H1 (cell line): ENCODE results near the gene APOL2. TPM values are rescaled to one million over a fixed set of nuclear protein-coding genes. Genes with fewer than 3 reads are reported as not detected.

Source experiments
- CTCF ChIA-PET: fragments of 300-600 bp; sonication (Branson Sonifier 250); formaldehyde crosslinking; loops from one replicate; lab custom pipeline; 2021; ENCODE audit not compliant: partially characterized antibody; lab: Charles Lee
- POLR2A ChIA-PET: fragments of 300-600 bp; sonication (Branson Sonifier 250); formaldehyde crosslinking; loops from one replicate; lab custom pipeline; 2021; ENCODE audit warnings: inconsistent platforms; ENCODE audit not compliant: partially characterized antibody; lab: Charles Lee
- DNase-seq, 2 experiments: peaks; one replicate each; pipeline versions ENCODE4 v3.0.0 to v3.0.0-alpha.2; 2010 to 2022; ENCODE audit warnings: low spot score in 2 of 2, low read depth in 1 of 2, mixed read lengths in 1 of 2
- FAIRE-seq: peaks from 2 replicates; lab custom pipeline; 2011; peaks lifted over from hg19 to GRCh38; lab: Jason Lieb, UNC
- H2AFZ ChIP-seq: 2 replicates; pipeline ENCODE4 v1.8.1; 2012; ENCODE audit warnings: low read length, inconsistent platforms
- H2AK5ac ChIP-seq: 2 replicates; pipeline ENCODE4 v1.6.1; 2013; ENCODE audit warnings: low read depth, low read length
- H2BK120ac ChIP-seq: replicated peaks from 2 replicates; pipeline ENCODE3; 2013; ENCODE audit warnings: low read depth, low read length, inconsistent platforms
- H2BK12ac ChIP-seq: 2 replicates; pipeline ENCODE4 v1.6.1; 2013; ENCODE audit warnings: low read depth, low read length
- H2BK15ac ChIP-seq: 2 replicates; pipeline ENCODE4 v1.6.1; 2013; ENCODE audit warnings: low read length
- H2BK20ac ChIP-seq: 2 replicates; pipeline ENCODE4 v1.6.1; 2013; ENCODE audit warnings: low read length
- H2BK5ac ChIP-seq: 2 replicates; pipeline ENCODE4 v1.6.1; 2013; ENCODE audit warnings: low read depth, low read length
- H3K14ac ChIP-seq: 2 replicates; pipeline ENCODE4 v1.6.1; 2013; ENCODE audit warnings: inconsistent platforms; ENCODE audit not compliant: insufficient read length
- H3K18ac ChIP-seq: 2 replicates; pipeline ENCODE4 v1.6.1; 2013; ENCODE audit warnings: low read length; ENCODE audit errors: extremely low read depth
- H3K23ac ChIP-seq: 2 replicates; pipeline ENCODE4 v1.6.1; 2013; ENCODE audit warnings: inconsistent platforms; ENCODE audit not compliant: insufficient read length
- H3K23me2 ChIP-seq: 2 replicates; pipeline ENCODE4 v1.6.1; 2013; ENCODE audit warnings: low read depth, low read length
- H3K27ac ChIP-seq: 2 replicates; pipeline ENCODE4 v1.6.1; 2011; ENCODE audit warnings: low read depth, low read length, inconsistent platforms
- H3K27me3 ChIP-seq, 4 experiments: replicated peaks in 1 of 4; 1 replicate in 1 of 4; 2 replicates in 3 of 4; pipeline versions ENCODE4 v1.6.1 to v1.8.1; 2011 to 2013; ENCODE audit warnings: low read length in 3 of 4, mild to moderate bottlenecking in 3 of 4, inconsistent platforms in 2 of 4, mixed read lengths in 2 of 4, moderate library complexity in 1 of 4; ENCODE audit not compliant: control insufficient read depth in 3 of 4, insufficient read depth in 3 of 4; ENCODE audit errors: extremely low read depth in 1 of 4
- H3K36me3 ChIP-seq, 4 experiments: 2 replicates each; pipeline versions ENCODE4 v1.6.1 to v1.8.1; 2011 to 2013; ENCODE audit warnings: mild to moderate bottlenecking in 4 of 4, low read length in 3 of 4, moderate library complexity in 2 of 4, control low read depth in 1 of 4, inconsistent platforms in 1 of 4; ENCODE audit not compliant: insufficient read depth in 4 of 4, control insufficient read depth in 2 of 4
- H3K4ac ChIP-seq: replicated peaks from 2 replicates; pipeline ENCODE3; 2013; ENCODE audit warnings: low read length, low read depth, mixed read lengths, inconsistent platforms; ENCODE audit not compliant: insufficient read length
- H3K4me1 ChIP-seq, 4 experiments: replicated peaks in 1 of 4; 1 replicate in 1 of 4; 2 replicates in 3 of 4; pipeline versions ENCODE4 v1.6.1 to v1.8.1; 2011 to 2013; ENCODE audit warnings: low read length in 3 of 4, inconsistent platforms in 2 of 4, mixed read lengths in 1 of 4; ENCODE audit not compliant: insufficient read depth in 4 of 4, control insufficient read depth in 3 of 4
- H3K4me2 ChIP-seq, 2 experiments: 2 replicates each; pipeline versions ENCODE4 v1.6.1 to v1.8.1; 2011 to 2013; ENCODE audit warnings: low read depth in 2 of 2, low read length in 2 of 2, control low read depth in 1 of 2, inconsistent platforms in 1 of 2, mild to moderate bottlenecking in 1 of 2; ENCODE audit not compliant: insufficient read depth in 1 of 2
- H3K4me3 ChIP-seq, 4 experiments: fragments of 200-600, 300-600 bp in 1 of 4; sonication (generic), shearing (Covaris generic), sonication (Bioruptor Twin) in 1 of 4; 2 replicates each; pipeline versions ENCODE4 v1.5.1 to v1.8.1; 2011 to 2016; ENCODE audit warnings: low read length in 4 of 4, low read depth in 3 of 4, control low read depth in 2 of 4, inconsistent platforms in 2 of 4, mild to moderate bottlenecking in 2 of 4, mixed read lengths in 1 of 4, moderate library complexity in 1 of 4; ENCODE audit not compliant: insufficient read depth in 2 of 4; ENCODE audit errors: extremely low read depth in 1 of 4
- H3K56ac ChIP-seq: replicated peaks from 2 replicates; pipeline ENCODE3; 2013; ENCODE audit warnings: low read depth, mild to moderate bottlenecking, mixed read lengths, low read length, inconsistent platforms; ENCODE audit not compliant: insufficient read length
- H3K79me1 ChIP-seq: 2 replicates; pipeline ENCODE4 v1.6.1; 2013; ENCODE audit warnings: low read depth, low read length, control low read depth
- H3K79me2 ChIP-seq, 2 experiments: 2 replicates each; pipeline versions ENCODE4 v1.6.1 to v1.8.1; 2012 to 2013; ENCODE audit warnings: low read length in 2 of 2, mild to moderate bottlenecking in 2 of 2, inconsistent platforms in 1 of 2; ENCODE audit not compliant: insufficient read depth in 2 of 2, control insufficient read depth in 1 of 2
- H3K9ac ChIP-seq, 4 experiments: replicated peaks in 1 of 4; 1 replicate in 1 of 4; 2 replicates in 3 of 4; pipeline versions ENCODE4 v1.6.1 to v1.8.1; 2011 to 2013; ENCODE audit warnings: low read depth in 3 of 4, low read length in 3 of 4, control low read depth in 2 of 4, mild to moderate bottlenecking in 2 of 4, moderate library complexity in 2 of 4, inconsistent platforms in 1 of 4; ENCODE audit errors: extremely low read depth in 1 of 4
- H3K9me3 ChIP-seq, 2 experiments: 2 replicates each; pipeline versions ENCODE4 v1.6.1 to v1.8.1; 2012 to 2013; ENCODE audit warnings: mild to moderate bottlenecking in 2 of 2, moderate library complexity in 2 of 2, control low read depth in 1 of 2, inconsistent platforms in 1 of 2, low read depth in 1 of 2, low read length in 1 of 2, mixed read lengths in 1 of 2; ENCODE audit not compliant: insufficient read depth in 2 of 2
- H4K20me1 ChIP-seq, 2 experiments: replicated peaks in 1 of 2; 2 replicates each; pipeline versions ENCODE3 to v1.8.1; 2011 to 2013; ENCODE audit warnings: inconsistent platforms in 2 of 2, low read length in 2 of 2, mild to moderate bottlenecking in 1 of 2; ENCODE audit not compliant: insufficient read depth in 2 of 2, control insufficient read depth in 1 of 2
- H4K5ac ChIP-seq: 2 replicates; pipeline ENCODE4 v1.6.1; 2013; ENCODE audit warnings: low read length, low read depth, mixed read lengths, inconsistent platforms; ENCODE audit not compliant: insufficient read length
- H4K8ac ChIP-seq: 2 replicates; pipeline ENCODE4 v1.8.0; 2013; ENCODE audit warnings: mild to moderate bottlenecking, moderate library complexity, low read length, inconsistent platforms; ENCODE audit not compliant: insufficient read depth; ENCODE audit errors: extremely low read depth
- H4K91ac ChIP-seq: replicated peaks from 2 replicates; pipeline ENCODE3; 2013; ENCODE audit warnings: low read length, mixed read lengths, inconsistent platforms; ENCODE audit not compliant: insufficient read length
- BACH1 ChIP-seq: IDR thresholded peaks from 2 replicates; pipeline ENCODE4 v1.6.1; 2012; ENCODE audit warnings: low read length, improper control_type of control experiment
- CEBPB ChIP-seq: IDR thresholded peaks from 2 replicates; pipeline ENCODE4 v1.6.1; 2012; ENCODE audit warnings: low read depth, low read length
- EP300 ChIP-seq, 2 experiments: IDR thresholded peaks; 1 replicate in 1 of 2; 2 replicates in 1 of 2; pipeline ENCODE4 v1.6.1; 2011 to 2012; ENCODE audit warnings: low read depth in 2 of 2, low read length in 2 of 2, mild to moderate bottlenecking in 2 of 2, borderline replicate concordance in 1 of 2, inconsistent platforms in 1 of 2, moderate library complexity in 1 of 2
- KDM4A ChIP-seq: IDR thresholded peaks from one replicate; pipeline ENCODE4 v1.7.1; 2012; ENCODE audit warnings: low read depth, mild to moderate bottlenecking, moderate library complexity, low read length, inconsistent platforms; ENCODE audit not compliant: severe bottlenecking
- MAX ChIP-seq: IDR thresholded peaks from 2 replicates; pipeline ENCODE4 v1.6.1; 2012; ENCODE audit warnings: inconsistent platforms
- NRF1 ChIP-seq: IDR thresholded peaks from 2 replicates; pipeline ENCODE4 v1.6.1; 2011; ENCODE audit warnings: mild to moderate bottlenecking, low read depth, low read length, improper control_type of control experiment
- POLR2A ChIP-seq, 2 experiments: IDR thresholded peaks; 1 replicate in 1 of 2; 2 replicates in 1 of 2; pipeline ENCODE4 v1.6.1; 2011; ENCODE audit warnings: low read depth in 2 of 2, low read length in 2 of 2, mild to moderate bottlenecking in 2 of 2; ENCODE audit errors: control extremely low read depth in 1 of 2
- SIX5 ChIP-seq: IDR thresholded peaks from 2 replicates; pipeline ENCODE4 v1.6.1; 2011; ENCODE audit warnings: mild to moderate bottlenecking, low read depth, low read length
- SRF ChIP-seq: IDR thresholded peaks from 2 replicates; pipeline ENCODE4 v1.6.1; 2011; ENCODE audit warnings: mild to moderate bottlenecking, low read depth, low read length, moderate library complexity
- SUZ12 ChIP-seq: fragments of 200-600 bp; sonication (generic); IDR thresholded peaks from 2 replicates; pipeline ENCODE4 v1.6.1; 2012; ENCODE audit warnings: mild to moderate bottlenecking, inconsistent platforms, low read length, moderate library complexity, mixed read lengths
- TEAD4 ChIP-seq: IDR thresholded peaks from 2 replicates; pipeline ENCODE4 v1.6.1; 2012; ENCODE audit warnings: low read depth, low read length, inconsistent platforms, mixed read lengths
- ZNF274 ChIP-seq: IDR thresholded peaks from 2 replicates; pipeline ENCODE4 v1.7.0; 2012; ENCODE audit warnings: low read length, borderline replicate concordance; ENCODE audit errors: extremely low read depth
- whole genome bisulfite sequencing, 2 experiments: shearing (Covaris generic) in 1 of 2; methylation state at CpG; one replicate each; pipeline versions ENCODE4 v1.1.6 to v1.1.7; 2013 to 2015; ENCODE audit warnings: low lambda C conversion rate in 2 of 2, mixed read lengths in 2 of 2, inconsistent platforms in 1 of 2, low coverage in 1 of 2, missing lambda C conversion rate in 1 of 2; ENCODE audit not compliant: insufficient replicate concordance in 2 of 2, insufficient coverage in 1 of 2, insufficient read length in 1 of 2; ENCODE audit errors: extremely low coverage in 1 of 2, missing lambda C conversion rate in 1 of 2; 5-methylcytosine and 5-hydroxymethylcytosine counted together
- polyA plus RNA-seq, 7 experiments: library from polyadenylated mRNA; depleted of rRNA in 3 of 7; stranded (reverse) in 5 of 7; unstranded in 2 of 7; fragments of >200 nt in 5 of 7; fragments of 200-250 nt in 2 of 7; gene quantifications; 1 replicate in 5 of 7; 2 replicates in 1 of 7; 4 replicates in 1 of 7; pipeline versions ENCODE4 v1.2.1 to v1.2.3, GENCODE V29; 2011 to 2013; ENCODE audit warnings: missing spikeins in 2 of 7, mixed read lengths in 2 of 7
- total RNA-seq: library from RNA; stranded (reverse); fragmentation: NEBNext Ultra II Directional; extraction: Animal tissue kit (Norgen Biotek cat#: 25700); gene quantifications from 2 replicates; pipeline ENCODE4 v1.2.1, GENCODE V29; 2021

APOL2 gene
- total and polyA plus RNA-seq, 2 of the 8 experiments (the other 6 are each of a cell fraction or from before 2014, with no cell fraction given): 8.1 to 11.0 TPM

- H3K36me3 ChIP-seq: peaks cover 43 to 66% (median 60%) of the 10 kb centered on the region in 4 experiments
- TF ChIP-seq EP300 (IDR thresholded peaks at IDR 0.05; ENCODE audit: borderline replicate concordance in 1 of 2, low read depth in 2 of 2, low read length in 2 of 2) (no peak), SRF (no peak), ZNF274 (no peak), POLR2A (IDR thresholded peaks at IDR 0.05; ENCODE audit: control extremely low read depth in 1 of 2, low read depth in 2 of 2, low read length in 2 of 2) (no peak), NRF1 (no peak), KDM4A (no peak), SUZ12 (no peak), TEAD4 (no peak), SIX5 (no peak), BACH1 (no peak), MAX (no peak), CEBPB (no peak)
- H2AK5ac ChIP-seq: no peak overlapping the region
Observed at GRCh38 chr22:36284171-36284571, 44.8 kb upstream of the APOL2 start.

More at GRCh38 chr22:36284171-36284571, 44.8 kb upstream of the APOL2 start:
- 93% methylated on average over 19 of the region's 24 CpGs; no CpG with 5 or more reads in 1 of the 2 experiments for WGBS, 2 experiments
- H2BK120ac ChIP-seq: no peak overlapping the region
- H2BK5ac ChIP-seq: no peak overlapping the region
- H3K23me2 ChIP-seq: no peaks in the 10 kb centered on the region
- no peak for DNase-seq
- no peaks in the 10 kb centered on the region for H3K79me2 ChIP-seq
- no peak overlapping the region for H3K4me3 ChIP-seq
- H3K27me3 ChIP-seq: no peaks in the 10 kb centered on the region
- FAIRE-seq: no peak
- no peak overlapping the region for H3K14ac ChIP-seq
- H3K23ac ChIP-seq: no peak overlapping the region
- H3K9ac ChIP-seq: no peak overlapping the region
- H2BK15ac ChIP-seq: no peak overlapping the region
- H4K20me1 ChIP-seq: peaks cover 0 to 8% of the 10 kb centered on the region in 2 experiments
- no peak overlapping the region for H4K5ac ChIP-seq
- H2BK12ac ChIP-seq: no peak overlapping the region
- H4K91ac ChIP-seq: no peak overlapping the region
- H3K4me1 ChIP-seq: peaks cover 0 to 3% (median 0%) of the 10 kb centered on the region in 4 experiments; a peak in 3 of 7 replicates
- no peak overlapping the region for H3K56ac ChIP-seq
- H3K79me1 ChIP-seq: no peaks in the 10 kb centered on the region
- no peak overlapping the region for H3K4ac ChIP-seq
- CTCF ChIA-PET: interaction anchor here (1.5 to 8.0 kb wide), 5 partner anchors 12 to 203 kb away, joined by 4 to 159 read pairs (median 6); no protein-coding TSS in a partner anchor
- 0 out of 2 replicates have a peak overlapping the region, but pooled peaks have one; percentile 17 for H4K8ac ChIP-seq
- H3K4me2 ChIP-seq: no peak overlapping the region
- POLR2A ChIA-PET: interaction anchor here (0.6 to 1.2 kb wide), 3 partner anchors 9 to 857 kb away, joined by 3 to 5 read pairs (median 3); no protein-coding TSS in a partner anchor
- no peaks in the 10 kb centered on the region for H3K9me3 ChIP-seq
- H3K18ac ChIP-seq: no peak overlapping the region
- H2AFZ ChIP-seq: no peak overlapping the region
- no peak overlapping the region for H2BK20ac ChIP-seq
- no peak overlapping the region for H3K27ac ChIP-seq
